Progenitor cell of endocrine pancreas (in vitro differentiated cells): ENCODE measurements around the gene ADGRA1. TPM values are rescaled to one million over a fixed set of nuclear protein-coding genes. Genes with fewer than 3 reads are reported as not detected.

Experiments used
- DNase-seq: peaks from one replicate; pipeline ENCODE4 v3.0.0; 2021; ENCODE audit warnings: low spot score; ENCODE audit not compliant: unreplicated experiment
- H3K27ac Mint-ChIP-seq: 2 replicates; pipeline ENCODE4 v1.8.0; 2021; ENCODE audit warnings: mild to moderate bottlenecking, moderate library complexity, mixed read lengths
- H3K27me3 Mint-ChIP-seq: 2 replicates; pipeline ENCODE4 v1.8.0; 2021; ENCODE audit warnings: mixed read lengths
- H3K36me3 Mint-ChIP-seq: 2 replicates; pipeline ENCODE4 v1.8.0; 2022; ENCODE audit warnings: mixed read lengths; ENCODE audit not compliant: insufficient read depth
- H3K4me1 Mint-ChIP-seq: 2 replicates; pipeline ENCODE4 v1.8.0; 2021; ENCODE audit warnings: low read depth, mixed read lengths
- H3K4me3 Mint-ChIP-seq: 2 replicates; pipeline ENCODE4 v1.8.0; 2021; ENCODE audit warnings: low read depth, mild to moderate bottlenecking, moderate library complexity, mixed read lengths
- H3K9me3 Mint-ChIP-seq: 2 replicates; pipeline ENCODE4 v1.8.0; 2021; ENCODE audit warnings: low read depth, mixed read lengths
- CTCF ChIP-seq: fragments of 200-600 bp; sonication (generic); IDR thresholded peaks from one replicate; pipeline ENCODE4 v1.5.0; 2021; ENCODE audit warnings: antibody characterized with exemption, mild to moderate bottlenecking; ENCODE audit not compliant: unreplicated experiment
- total RNA-seq: library from RNA; stranded (reverse); gene quantifications from 2 replicates; pipeline ENCODE4 v1.2.1, GENCODE V29; 2021

Gene ADGRA1
- total RNA-seq, 1 donor from 2014 or later = 1.2 TPM

GRCh38 chr10:133124357-133125211 is 36.9 kb downstream of the ADGRA1 start:
- Mint-ChIP-seq H3K4me3 (no peak overlapping the region), H3K36me3 (no peaks in the 10 kb centered on the region), H3K27me3 (peaks cover 33% of the 10 kb centered on the region), H3K4me1 (no peaks in the 10 kb centered on the region), H3K9me3 (peaks cover 3% of the 10 kb centered on the region), H3K27ac (no peak overlapping the region)
- peak; percentile 74 for TF ChIP-seq CTCF
- peak; percentile 55 for DNase-seq

GRCh38 chr10:133125901-133126300 is 38.2 kb downstream of the ADGRA1 start:
- TF ChIP-seq CTCF = no peak
- no peak for DNase-seq
- no peak overlapping the region for H3K4me3 Mint-ChIP-seq
- H3K36me3 Mint-ChIP-seq = no peaks in the 10 kb centered on the region
- no peaks in the 10 kb centered on the region for H3K9me3 Mint-ChIP-seq
- H3K27me3 Mint-ChIP-seq = peaks cover 27% of the 10 kb centered on the region
- no peak overlapping the region for H3K27ac Mint-ChIP-seq
- H3K4me1 Mint-ChIP-seq = no peaks in the 10 kb centered on the region

GRCh38 chr10:133126431-133127290 is 38.9 kb downstream of the ADGRA1 start:
- TF ChIP-seq CTCF = no peak
- Mint-ChIP-seq H3K4me3 (no peak overlapping the region), H3K36me3 (no peaks in the 10 kb centered on the region), H3K4me1 (no peaks in the 10 kb centered on the region), H3K27me3 (peaks cover 30% of the 10 kb centered on the region), H3K9me3 (no peaks in the 10 kb centered on the region), H3K27ac (no peak overlapping the region)
- DNase-seq = no peak

GRCh38 chr10:133127291-133128125 is 39.8 kb downstream of the ADGRA1 start:
- H3K27ac Mint-ChIP-seq = no peak overlapping the region
- no peak for DNase-seq
- H3K27me3 Mint-ChIP-seq = peaks cover 34% of the 10 kb centered on the region
- H3K36me3 Mint-ChIP-seq = no peaks in the 10 kb centered on the region
- no peak for TF ChIP-seq CTCF
- H3K4me3 Mint-ChIP-seq = no peak overlapping the region
- H3K9me3 Mint-ChIP-seq = no peaks in the 10 kb centered on the region
- no peaks in the 10 kb centered on the region for H3K4me1 Mint-ChIP-seq
